HEK293T (cell line): ENCODE measurements around the gene ZCCHC4.

Experiments used
- CTCF ChIA-PET: fragments of 350-600 bp; formaldehyde crosslinking; extraction: SDS; loops from one replicate; lab custom pipeline; 2021; ENCODE audit warnings: antibody characterized with exemption, inconsistent platforms; lab: Yijun Ruan, JAX
- POLR2A ChIA-PET: fragments of 350-600 bp; formaldehyde crosslinking; extraction: SDS; loops from one replicate; lab custom pipeline; 2020; ENCODE audit warnings: antibody characterized with exemption, inconsistent platforms; lab: Yijun Ruan, JAX
- DNase-seq: peaks from one replicate; pipeline ENCODE4 v3.0.0; 2012; ENCODE audit warnings: mixed read lengths; ENCODE audit errors: extremely low spot score
- ARNT ChIP-seq: fragments of 450-650 bp; IDR thresholded peaks from 2 replicates; pipeline ENCODE4 v1.6.1; 2017; ENCODE audit warnings: mild to moderate bottlenecking
- BHLHE40 ChIP-seq: fragments of 450-650 bp; IDR thresholded peaks from 2 replicates; pipeline ENCODE4 v1.6.1; 2016; ENCODE audit warnings: mild to moderate bottlenecking, moderate library complexity, borderline replicate concordance
- CTBP1 ChIP-seq: fragments of 450-650 bp; IDR thresholded peaks from 2 replicates; pipeline ENCODE4 v1.6.1; 2016; ENCODE audit warnings: borderline replicate concordance
- ELF4 ChIP-seq: fragments of 450-650 bp; IDR thresholded peaks from 2 replicates; pipeline ENCODE4 v1.6.1; 2017; ENCODE audit warnings: antibody characterized with exemption
- FOXA1 ChIP-seq: fragments of 450-650 bp; IDR thresholded peaks from 2 replicates; pipeline ENCODE4 v1.6.1; 2016; ENCODE audit warnings: mild to moderate bottlenecking
- FOXK2 ChIP-seq: fragments of 450-650 bp; IDR thresholded peaks from 2 replicates; pipeline ENCODE4 v1.6.1; 2016; ENCODE audit warnings: mild to moderate bottlenecking
- FOXM1 ChIP-seq: fragments of 450-650 bp; IDR thresholded peaks from 2 replicates; pipeline ENCODE4 v1.6.1; 2017; ENCODE audit warnings: mild to moderate bottlenecking, borderline replicate concordance
- HDGF ChIP-seq: fragments of 450-650 bp; IDR thresholded peaks from 2 replicates; pipeline ENCODE4 v1.6.1; 2017; ENCODE audit warnings: antibody characterized with exemption, borderline replicate concordance
- L3MBTL2 ChIP-seq: fragments of 450-650 bp; conservative IDR thresholded peaks from 2 replicates; pipeline ENCODE4 v1.6.1; 2016; ENCODE audit warnings: mild to moderate bottlenecking
- LEF1 ChIP-seq: fragments of 450-650 bp; IDR thresholded peaks from 2 replicates; pipeline ENCODE4 v1.6.1; 2017; ENCODE audit warnings: mild to moderate bottlenecking, borderline replicate concordance
- NFRKB ChIP-seq: fragments of 450-650 bp; IDR thresholded peaks from 2 replicates; pipeline ENCODE4 v1.6.1; 2016; ENCODE audit warnings: mild to moderate bottlenecking, moderate library complexity
- PKNOX1 ChIP-seq: fragments of 450-650 bp; IDR thresholded peaks from 2 replicates; pipeline ENCODE4 v1.6.1; 2016
- SP1 ChIP-seq: fragments of 450-650 bp; IDR thresholded peaks from 2 replicates; pipeline ENCODE4 v1.6.1; 2017
- SUZ12 ChIP-seq: fragments of 450-650 bp; IDR thresholded peaks from 2 replicates; pipeline ENCODE4 v1.6.1; 2016; ENCODE audit warnings: mild to moderate bottlenecking
- TARDBP ChIP-seq: fragments of 450-650 bp; IDR thresholded peaks from 2 replicates; pipeline ENCODE4 v1.6.1; 2016
- ZNF384 ChIP-seq: fragments of 450-650 bp; IDR thresholded peaks from 2 replicates; pipeline ENCODE4 v1.6.1; 2016

The ZCCHC4 gene

DNA sequence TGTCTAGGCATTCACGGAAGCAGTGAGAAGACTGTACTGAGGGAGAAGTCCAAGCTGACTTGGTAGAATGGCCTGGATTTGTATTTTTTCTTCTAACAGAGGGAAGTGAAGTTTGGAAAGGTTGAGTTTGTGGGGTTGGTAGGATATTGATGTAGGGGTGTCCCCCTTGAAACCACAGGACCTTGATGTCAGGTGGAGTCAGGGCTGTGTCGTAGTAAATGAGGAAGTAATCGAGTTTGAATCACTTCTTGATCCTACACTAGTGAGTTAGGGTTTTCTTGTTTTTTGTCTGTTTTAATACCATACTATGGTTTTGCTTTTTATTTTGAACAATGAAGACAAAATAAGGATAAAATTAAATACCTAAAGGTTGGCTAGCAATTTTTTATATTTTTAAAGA is 34.3 kb downstream of the ZCCHC4 start:
- POLR2A ChIA-PET, result no interaction called here
- no peak for DNase-seq
- CTCF ChIA-PET, result no interaction called here
- no peak for TF ChIP-seq TARDBP
- no peak for TF ChIP-seq FOXA1
- TF ChIP-seq ZNF384, result no peak
- TF ChIP-seq ELF4, result no peak
- TF ChIP-seq L3MBTL2, result no peak
- TF ChIP-seq BHLHE40, result no peak
- TF ChIP-seq NFRKB, result no peak

DNA sequence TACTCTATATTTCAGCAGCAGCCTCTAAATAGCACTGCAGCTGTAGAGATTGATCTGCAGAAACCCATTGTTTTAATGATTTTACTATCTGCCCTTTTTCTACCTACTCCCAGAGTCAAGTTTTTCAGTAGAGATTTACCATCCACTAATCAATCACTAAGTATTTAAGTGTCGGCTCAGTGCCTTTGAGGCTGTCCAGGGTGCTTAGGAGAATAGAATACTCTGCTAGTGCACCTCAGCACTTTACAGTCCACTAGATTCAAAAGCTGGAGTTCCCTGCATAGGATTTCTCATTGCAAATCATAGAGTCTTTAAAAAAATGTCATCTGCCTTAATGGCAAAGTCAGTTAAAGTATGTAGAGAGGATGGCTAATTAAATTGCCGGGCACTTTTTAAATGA is 34.9 kb downstream of the ZCCHC4 start:
- DNase-seq, result no peak
- no peak for TF ChIP-seq SP1
- no peak for TF ChIP-seq SUZ12
- no peak for TF ChIP-seq NFRKB
- no peak for TF ChIP-seq LEF1
- no peak for TF ChIP-seq HDGF
- no peak for TF ChIP-seq TARDBP
- TF ChIP-seq CTBP1, result no peak
- no peak for TF ChIP-seq BHLHE40
- TF ChIP-seq ZNF384, result no peak
- TF ChIP-seq PKNOX1, result no peak
- TF ChIP-seq FOXM1, result no peak
- TF ChIP-seq FOXK2, result no peak
- ChIA-PET CTCF (no interaction called here), POLR2A (no interaction called here)

DNA sequence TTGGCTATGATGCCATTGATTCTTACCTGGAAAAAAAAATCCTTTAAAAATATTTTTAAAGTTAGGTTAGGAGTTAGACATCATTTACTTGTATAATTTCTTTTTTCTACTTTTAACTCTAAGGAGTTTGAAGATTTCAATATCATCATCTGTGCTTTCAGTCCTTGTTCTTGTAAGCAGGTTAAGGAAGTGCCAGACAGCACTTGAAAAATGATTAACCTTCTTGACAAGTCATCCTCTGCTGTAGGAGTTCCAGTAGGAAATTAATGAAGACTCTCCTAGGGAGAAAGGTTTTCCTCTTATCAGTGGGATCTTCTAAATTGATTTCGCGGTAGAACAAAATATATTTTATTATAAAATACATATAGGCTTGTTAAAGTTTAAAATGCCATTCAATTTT is 35.4 kb downstream of the ZCCHC4 start:
- POLR2A ChIA-PET, result no interaction called here
- no peak for DNase-seq
- CTCF ChIA-PET, result no interaction called here
- no peak for TF ChIP-seq TARDBP
- TF ChIP-seq CTBP1, result no peak
- no peak for TF ChIP-seq FOXA1
- no peak for TF ChIP-seq SUZ12

- TF ChIP-seq FOXK2, result no peak
- TF ChIP-seq SP1, result no peak
- TF ChIP-seq L3MBTL2, result no peak
- no peak for TF ChIP-seq CTBP1
- TF ChIP-seq FOXM1, result no peak
- no peak for TF ChIP-seq FOXA1
- no peak for TF ChIP-seq TARDBP
- no peak for TF ChIP-seq ARNT
- no peak for TF ChIP-seq ZNF384
- TF ChIP-seq ELF4, result no peak
- TF ChIP-seq NFRKB, result no peak
- no peak for TF ChIP-seq SUZ12
- TF ChIP-seq HDGF, result no peak
- no peak for TF ChIP-seq BHLHE40
- TF ChIP-seq LEF1, result no peak
- no peak for TF ChIP-seq PKNOX1
- ChIA-PET CTCF (no interaction called here), POLR2A (interaction anchor here (1.1 kb wide), 1 partner anchor 27 kb away, joined by 3 read pairs; the partner anchor contains the start of gene ANAPC4)
- DNase-seq, result no peak
Measured at GRCh38 chr4:25350561-25350960, 38.0 kb downstream of the ZCCHC4 start.

DNA sequence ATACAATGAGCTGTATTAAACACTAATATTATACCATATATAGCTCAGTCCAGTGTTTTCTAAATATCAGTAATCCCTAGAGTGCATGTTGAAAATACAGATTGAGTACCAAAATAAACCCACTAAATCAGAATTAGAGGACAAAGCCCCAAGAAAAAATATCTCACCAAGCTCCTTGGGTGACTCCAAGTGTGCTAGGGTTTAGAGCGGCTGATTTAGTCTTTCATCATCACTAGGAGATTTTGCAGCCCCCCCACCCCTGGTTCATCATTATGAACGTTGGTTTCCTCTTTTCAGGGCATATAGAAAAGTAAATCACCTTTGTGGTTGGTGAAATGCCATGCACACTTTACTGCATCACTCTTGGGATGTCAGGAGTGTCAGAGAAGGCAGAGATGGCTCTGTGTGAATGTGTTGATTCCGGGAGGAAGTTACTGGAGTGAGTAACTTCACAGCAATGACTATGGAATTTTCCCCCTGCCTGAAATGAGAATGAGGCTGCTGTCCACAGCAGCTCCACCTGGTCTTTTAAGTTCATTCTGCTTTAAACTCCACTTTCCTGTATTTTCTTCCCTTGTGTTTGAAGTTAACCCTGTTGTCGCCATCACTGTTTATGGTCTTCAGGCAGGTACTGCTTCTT is 39.3 kb downstream of the ZCCHC4 start:
- CTCF ChIA-PET, result no interaction called here

DNA sequence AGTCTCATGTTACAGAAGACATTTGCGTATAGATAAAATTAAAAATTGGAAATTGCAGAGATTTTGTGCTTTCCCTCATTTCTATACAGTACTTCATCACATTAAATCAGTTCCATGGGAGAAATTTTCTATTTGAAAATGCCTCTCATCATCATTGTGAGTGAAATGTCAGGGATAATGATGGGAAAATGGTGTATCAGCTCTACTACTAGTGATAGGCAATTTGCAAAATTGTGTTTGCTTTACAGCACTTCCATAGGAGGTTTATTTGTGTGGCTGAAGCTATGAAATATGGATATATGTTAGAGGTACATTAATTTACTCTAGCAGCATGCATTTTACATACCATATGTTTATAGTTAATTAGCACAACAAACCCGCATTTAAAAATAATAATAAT is 43.5 kb downstream of the ZCCHC4 start:
- POLR2A ChIA-PET, result no interaction called here
- DNase-seq, result no peak
- CTCF ChIA-PET, result no interaction called here
- TF ChIP-seq FOXK2, result no peak
- no peak for TF ChIP-seq ARNT

More for the DNA sequence above, 39.3 kb downstream of the ZCCHC4 start:
- POLR2A ChIA-PET, result interaction anchor here (1.1 kb wide), 1 partner anchor 25 kb away, joined by 3 read pairs; the partner anchor contains the start of gene ANAPC4
- TF ChIP-seq CTBP1, result no peak
- no peak for TF ChIP-seq LEF1
- TF ChIP-seq ARNT, result no peak
- no peak for TF ChIP-seq SP1
- TF ChIP-seq FOXK2, result no peak
- TF ChIP-seq PKNOX1, result no peak
- no peak for TF ChIP-seq TARDBP
- no peak for TF ChIP-seq ELF4
- TF ChIP-seq SUZ12, result no peak
- TF ChIP-seq HDGF, result no peak
- TF ChIP-seq BHLHE40, result no peak
- no peak for DNase-seq
